Skeletal muscle tissue (tissue), 4 donors: Measurements from ENCODE around the gene SUPT20HL2. TPM values are rescaled to one million over a fixed set of nuclear protein-coding genes. Genes with fewer than 3 reads are reported as not detected.
"Not testable (repeated sequence)": the region's sequence is repeated elsewhere in the genome, so short reads cannot be mapped to it uniquely, and the experiment has no call there.

Experiments
- H3K27ac ChIP-seq: one replicate; pipeline ENCODE4 v1.7.0; 2013; ENCODE audit warnings: mild to moderate bottlenecking, low read depth, low read length, inconsistent platforms
- H3K27me3 ChIP-seq, 3 donors: one replicate each; pipeline ENCODE4 v1.7.0; 2013; ENCODE audit warnings: low read length in 3 of 3; ENCODE audit not compliant: control insufficient read depth in 3 of 3, insufficient read depth in 3 of 3
- H3K36me3 ChIP-seq, 3 donors: one replicate each; pipeline ENCODE4 v1.7.0; 2013; ENCODE audit warnings: low read length in 3 of 3; ENCODE audit not compliant: control insufficient read depth in 3 of 3, insufficient read depth in 3 of 3
- H3K4me1 ChIP-seq, 3 donors: one replicate each; pipeline ENCODE4 v1.7.0; 2013; ENCODE audit warnings: low read length in 3 of 3, mild to moderate bottlenecking in 3 of 3; ENCODE audit not compliant: control insufficient read depth in 3 of 3, insufficient read depth in 3 of 3
- H3K4me3 ChIP-seq, 3 donors: one replicate each; pipeline ENCODE4 v1.7.0; 2013; ENCODE audit warnings: low read length in 3 of 3
- H3K9ac ChIP-seq, 3 donors: one replicate each; pipeline ENCODE4 v1.7.0; 2013; ENCODE audit warnings: low read length in 3 of 3, mild to moderate bottlenecking in 3 of 3, moderate library complexity in 2 of 3, low read depth in 1 of 3
- H3K9me3 ChIP-seq, 3 donors: one replicate each; pipeline ENCODE4 v1.7.0; 2013; ENCODE audit warnings: low read length in 3 of 3; ENCODE audit not compliant: control insufficient read depth in 3 of 3
- total RNA-seq: library from RNA; depleted of rRNA; stranded (reverse); fragments of >200 nt; gene quantifications from one replicate; pipeline ENCODE4 v1.2.3, GENCODE V29; 2014
- donor health status: Osteomylitis.

Gene SUPT20HL2
- total RNA-seq, 1 donor from 2014 or later: not detected

- no peak overlapping the region for H3K27ac ChIP-seq
- no peaks in the 10 kb centered on the region for H3K36me3 ChIP-seq
- no peaks in the 10 kb centered on the region for H3K4me1 ChIP-seq
- no peak overlapping the region for H3K4me3 ChIP-seq
- no peaks in the 10 kb centered on the region for H3K27me3 ChIP-seq
- no peaks in the 10 kb centered on the region for H3K9me3 ChIP-seq
- H3K9ac ChIP-seq: no peak overlapping the region
Measured at GRCh38 chrX:24339911-24340310, 26.0 kb upstream of the SUPT20HL2 start.

GRCh38 chrX:24335871-24336270 is 22.0 kb upstream of the SUPT20HL2 start:
- H3K36me3 ChIP-seq: no peaks in the 10 kb centered on the region
- H3K27ac ChIP-seq: no peak overlapping the region
- H3K4me3 ChIP-seq: no peak overlapping the region
- H3K9ac ChIP-seq: no peak overlapping the region
- H3K9me3 ChIP-seq: no peaks in the 10 kb centered on the region
- H3K4me1 ChIP-seq: no peaks in the 10 kb centered on the region
- H3K27me3 ChIP-seq: no peaks in the 10 kb centered on the region

- Histone ChIP-seq H3K27ac (no peak overlapping the region), H3K9me3 (no peaks in the 10 kb centered on the region)
Measured at GRCh38 chrX:24334461-24334860, 20.6 kb upstream of the SUPT20HL2 start.

GRCh38 chrX:24333371-24333770 is 19.5 kb upstream of the SUPT20HL2 start:
- Histone ChIP-seq H3K4me1 (no peaks in the 10 kb centered on the region), H3K4me3 (no peak overlapping the region), H3K9ac (no peak overlapping the region), H3K27me3 (no peaks in the 10 kb centered on the region), H3K27ac (no peak overlapping the region), H3K9me3 (no peaks in the 10 kb centered on the region), H3K36me3 (no peaks in the 10 kb centered on the region)

More at GRCh38 chrX:24334461-24334860, 20.6 kb upstream of the SUPT20HL2 start:
- Histone ChIP-seq H3K36me3 (no peaks in the 10 kb centered on the region), H3K9ac (no peak overlapping the region), H3K27me3 (no peaks in the 10 kb centered on the region), H3K4me3 (no peak overlapping the region), H3K4me1 (no peaks in the 10 kb centered on the region)

- Histone ChIP-seq H3K27ac (no peak overlapping the region), H3K4me3 (no peak overlapping the region), H3K9ac (no peak overlapping the region), H3K4me1 (no peaks in the 10 kb centered on the region), H3K9me3 (no peaks in the 10 kb centered on the region), H3K27me3 (no peaks in the 10 kb centered on the region), H3K36me3 (no peaks in the 10 kb centered on the region)
Measured at GRCh38 chrX:24332878-24333277, 19.0 kb upstream of the SUPT20HL2 start.

- H3K36me3 ChIP-seq: no peaks in the 10 kb centered on the region
- no peaks in the 10 kb centered on the region for H3K4me1 ChIP-seq
- no peaks in the 10 kb centered on the region for H3K27me3 ChIP-seq
- no peak overlapping the region for H3K27ac ChIP-seq
- no peaks in the 10 kb centered on the region for H3K9me3 ChIP-seq
- H3K9ac ChIP-seq: no peak overlapping the region
- no peak overlapping the region for H3K4me3 ChIP-seq
Measured at GRCh38 chrX:24325231-24325630, 11.4 kb upstream of the SUPT20HL2 start.

- Histone ChIP-seq H3K9me3 (no peaks in the 10 kb centered on the region), H3K4me3 (no peak overlapping the region), H3K27ac (no peak overlapping the region), H3K27me3 (no peaks in the 10 kb centered on the region), H3K9ac (no peak overlapping the region), H3K4me1 (no peaks in the 10 kb centered on the region), H3K36me3 (no peaks in the 10 kb centered on the region)
Measured at GRCh38 chrX:24321741-24322395, 8.0 kb upstream of the SUPT20HL2 start.

GRCh38 chrX:24317567-24317966 is 3.7 kb upstream of the SUPT20HL2 start:
- H3K4me1 ChIP-seq: no peaks in the 10 kb centered on the region
- no peaks in the 10 kb centered on the region for H3K27me3 ChIP-seq
- H3K9me3 ChIP-seq: no peaks in the 10 kb centered on the region
- no peak overlapping the region for H3K9ac ChIP-seq
- H3K27ac ChIP-seq: no peak overlapping the region
- no peaks in the 10 kb centered on the region for H3K36me3 ChIP-seq
- H3K4me3 ChIP-seq: no peak overlapping the region

GRCh38 chrX:24316111-24316510 is 2.2 kb upstream of the SUPT20HL2 start:
- Histone ChIP-seq H3K27me3 (no peaks in the 10 kb centered on the region), H3K9ac (no peak overlapping the region), H3K27ac (no peak overlapping the region), H3K36me3 (no peaks in the 10 kb centered on the region), H3K4me3 (no peak overlapping the region), H3K9me3 (no peaks in the 10 kb centered on the region), H3K4me1 (no peaks in the 10 kb centered on the region)

GRCh38 chrX:24312249-24312607 is 1.6 kb downstream of the SUPT20HL2 start:
- H3K36me3 ChIP-seq, H3K9ac ChIP-seq, H3K9me3 ChIP-seq, H3K27ac ChIP-seq, H3K4me1 ChIP-seq, H3K27me3 ChIP-seq, H3K4me3 ChIP-seq: not testable (repeated sequence)
